Kidney (tissue), 14 donors: ENCODE measurements around the gene FGF12. TPM values are rescaled to one million over a fixed set of nuclear protein-coding genes. Genes with fewer than 3 reads are reported as not detected.

Experiments used
- DNase-seq, 5 donors: peaks; one replicate each; pipeline ENCODE4 v3.0.0-alpha.2; 2013 to 2020
- FAIRE-seq: peaks from 2 replicates; lab custom pipeline; 2012; peaks lifted over from hg19 to GRCh38; lab: Jason Lieb, UNC
- H3K27ac ChIP-seq, 2 donors: one replicate each; pipeline ENCODE4 v1.7.0; 2013; ENCODE audit warnings: low read depth in 2 of 2, low read length in 2 of 2, inconsistent platforms in 1 of 2
- H3K27me3 ChIP-seq: one replicate; pipeline ENCODE4 v1.7.1; 2013; ENCODE audit warnings: low read length, inconsistent platforms; ENCODE audit not compliant: control insufficient read depth, insufficient read depth
- H3K36me3 ChIP-seq, 3 donors: one replicate each; pipeline versions ENCODE4 v1.7.0 to v1.7.1; 2013; ENCODE audit warnings: low read length in 3 of 3, control low read depth in 1 of 3, inconsistent platforms in 1 of 3; ENCODE audit not compliant: insufficient read depth in 3 of 3, control insufficient read depth in 2 of 3
- H3K4me1 ChIP-seq, 3 donors: one replicate each; pipeline versions ENCODE4 v1.7.0 to v1.7.1; 2013; ENCODE audit warnings: low read length in 3 of 3, inconsistent platforms in 1 of 3, low read depth in 1 of 3; ENCODE audit not compliant: control insufficient read depth in 2 of 3, insufficient read depth in 2 of 3
- H3K4me3 ChIP-seq, 3 donors: one replicate each; pipeline versions ENCODE4 v1.7.0 to v1.8.1; 2013; ENCODE audit warnings: low read length in 3 of 3, control low read depth in 1 of 3, inconsistent platforms in 1 of 3
- H3K9ac ChIP-seq, 3 donors: one replicate each; pipeline versions ENCODE4 v1.7.0 to v1.7.1; 2013; ENCODE audit warnings: low read length in 3 of 3, control low read depth in 1 of 3, inconsistent platforms in 1 of 3
- H3K9me3 ChIP-seq, 3 donors: one replicate each; pipeline versions ENCODE4 v1.7.0 to v1.7.1; 2013; ENCODE audit warnings: low read length in 3 of 3, control low read depth in 1 of 3, inconsistent platforms in 1 of 3; ENCODE audit not compliant: control insufficient read depth in 2 of 3, insufficient read depth in 1 of 3
- CTCF ChIP-seq: IDR thresholded peaks from 3 replicates; pipeline ENCODE4 v1.5.1; 2012; ENCODE audit warnings: mild to moderate bottlenecking, moderate library complexity, borderline replicate concordance; ENCODE audit not compliant: insufficient read depth; ENCODE audit errors: extremely low read depth
- intact Hi-C: fragments of 100-400 bp; cut with DNase I; formaldehyde crosslinking; loops from one replicate; pipeline ENCODE4 v1.11.1; 2022
- polyA plus RNA-seq: library from polyadenylated mRNA; stranded (reverse); fragments of 350-450 nt; fragmentation: Illumina TruSeq; extraction: RNeasy Lipid Tissue Mini Kit (QIAGEN cat#74804); gene quantifications from one replicate; pipeline ENCODE4 v1.2.3, GENCODE V29; 2014; ENCODE audit warnings: low read depth, low replicate concordance; ENCODE audit not compliant: insufficient read depth
- total RNA-seq: library from RNA; stranded (reverse); fragmentation: NEBNext Ultra II Directional; extraction: Animal tissue kit (Norgen Biotek cat#: 25700); gene quantifications from one replicate; pipeline ENCODE4 v1.2.1, GENCODE V29; 2021
- donor health status: control.
- donor health status: control.
- donor health status: control.
- donor health status: control.
- donor health status: control.
- donor health status: DM: yes; HTN: yes; CAD: no.
- donor health status: Normal renal cell carcinoma (clear cell type).

Gene FGF12
- total and polyA plus RNA-seq, 2 donors from 2014 or later: 1.8 to 3.7 TPM

- Histone ChIP-seq H3K4me1 (no peaks in the 10 kb centered on the region), H3K9ac (no peak overlapping the region), H3K4me3 (no peak overlapping the region), H3K27me3 (no peaks in the 10 kb centered on the region), H3K36me3 (no peaks in the 10 kb centered on the region), H3K27ac (no peak overlapping the region), H3K9me3 (no peaks in the 10 kb centered on the region)
- DNase-seq: no peak
- no peak for FAIRE-seq
- intact Hi-C loops: no loop called here
- TF ChIP-seq CTCF: no peak
Measured at GRCh38 chr3:192620275-192620674, 107.1 kb downstream of the FGF12 start.

GRCh38 chr3:192611411-192611810 is 115.9 kb downstream of the FGF12 start:
- no peak overlapping the region for H3K27ac ChIP-seq
- H3K9me3 ChIP-seq: no peaks in the 10 kb centered on the region
- intact Hi-C loops: no loop called here
- H3K4me3 ChIP-seq: no peak overlapping the region
- H3K4me1 ChIP-seq: no peaks in the 10 kb centered on the region
- H3K9ac ChIP-seq: no peak overlapping the region
- FAIRE-seq: no peak
- no peaks in the 10 kb centered on the region for H3K36me3 ChIP-seq
- no peaks in the 10 kb centered on the region for H3K27me3 ChIP-seq
- DNase-seq: no peak
- no peak for TF ChIP-seq CTCF

DNA sequence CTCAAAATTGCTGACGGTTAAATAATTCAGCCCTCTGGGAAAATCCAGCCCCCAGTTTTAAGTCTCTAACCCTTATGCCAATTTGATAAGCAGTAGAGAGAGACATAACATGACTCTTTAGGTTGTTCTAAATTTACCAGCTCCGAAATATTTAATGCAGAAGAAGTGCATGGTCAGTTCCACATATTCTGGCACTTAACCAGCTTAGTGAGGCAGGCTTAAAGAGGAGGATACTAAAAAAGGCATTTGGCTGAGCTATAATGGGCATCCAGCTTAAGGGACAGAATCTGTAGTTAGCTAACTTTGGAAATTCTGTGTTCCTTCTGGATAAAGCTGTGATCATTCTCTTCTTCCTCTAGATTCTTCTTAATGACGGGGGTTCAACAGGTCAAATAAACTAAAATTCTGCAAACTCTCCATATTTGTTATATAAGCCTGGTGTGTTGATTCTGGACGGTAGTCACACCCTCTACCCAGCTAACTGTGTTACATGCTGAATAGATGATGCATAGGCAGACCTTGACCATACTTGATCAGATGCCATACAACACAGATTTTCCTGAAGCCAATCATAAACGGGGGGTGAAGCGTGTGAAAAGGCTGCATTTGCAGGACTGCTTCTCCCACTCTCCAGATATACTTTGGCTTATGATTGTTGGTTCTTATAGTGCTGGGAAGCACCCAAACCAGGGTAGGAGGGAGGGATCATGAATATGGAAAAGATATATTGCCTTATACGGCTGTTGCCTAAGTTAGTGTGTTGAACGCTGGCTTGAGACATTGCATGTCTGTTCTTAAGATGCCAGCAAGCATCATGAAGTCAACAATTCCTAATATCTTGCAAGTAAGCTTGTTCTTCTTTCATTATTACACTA is 118.4 kb downstream of the FGF12 start:
- intact Hi-C loops: no loop called here
- H3K27ac ChIP-seq: no peak overlapping the region
- no peak for TF ChIP-seq CTCF
- H3K4me1 ChIP-seq: no peaks in the 10 kb centered on the region
- no peak overlapping the region for H3K9ac ChIP-seq
- H3K36me3 ChIP-seq: no peaks in the 10 kb centered on the region
- H3K9me3 ChIP-seq: no peaks in the 10 kb centered on the region
- H3K27me3 ChIP-seq: no peaks in the 10 kb centered on the region
- H3K4me3 ChIP-seq: no peak overlapping the region
- FAIRE-seq (no peak), DNase-seq (no peak)

- intact Hi-C loops: no loop called here
- no peak for TF ChIP-seq CTCF
- H3K9me3 ChIP-seq: no peaks in the 10 kb centered on the region
- FAIRE-seq (no peak), DNase-seq (no peak)
- no peak overlapping the region for H3K4me3 ChIP-seq
- no peak overlapping the region for H3K27ac ChIP-seq
- no peak overlapping the region for H3K9ac ChIP-seq
- no peaks in the 10 kb centered on the region for H3K36me3 ChIP-seq
- H3K27me3 ChIP-seq: no peaks in the 10 kb centered on the region
- no peaks in the 10 kb centered on the region for H3K4me1 ChIP-seq
Measured at GRCh38 chr3:192607798-192608197, 119.5 kb downstream of the FGF12 start.
